Epidermal melanocyte (primary cell): Measurements from ENCODE around the gene ZFP64.

Experiments
- DNase-seq: peaks from one replicate; pipeline ENCODE4 v3.0.0; 2011; ENCODE audit warnings: low spot score; ENCODE audit not compliant: insufficient read length

The ZFP64 gene

GRCh38 chr20:52105442-52106422, 85.8 kb downstream of the ZFP64 start:
- no peak for DNase-seq

- no peak for DNase-seq
These were observed 86.8 kb downstream of the ZFP64 start for GRCh38 chr20:52104546-52105441.

GRCh38 chr20:52103913-52104545, 87.5 kb downstream of the ZFP64 start:
- no peak for DNase-seq

GRCh38 chr20:52103335-52103912, 88.2 kb downstream of the ZFP64 start:
- no peak for DNase-seq

GRCh38 chr20:52102559-52102958, 89.0 kb downstream of the ZFP64 start:
- no peak for DNase-seq

GRCh38 chr20:52102126-52102525, 89.5 kb downstream of the ZFP64 start:
- DNase-seq: no peak
